Breast epithelium (tissue), 3 donors: Measurements from ENCODE around the gene ABI3BP.

Experiments
- POLR2A ChIP-seq: fragments of 450-650 bp; IDR thresholded peaks from one replicate; pipeline ENCODE4 v1.6.1; 2016; ENCODE audit warnings: antibody characterized with exemption, mild to moderate bottlenecking, moderate library complexity
- POLR2AphosphoS5 ChIP-seq, 3 donors: sonication (generic); formaldehyde crosslinking; IDR thresholded peaks; one replicate each; pipeline ENCODE4 v1.6.1; 2017; ENCODE audit warnings: antibody characterized with exemption in 3 of 3
- TF ChIP-seq, protein P1 (sequence below), 3 donors: fragments of 450-650 bp; IDR thresholded peaks; one replicate each; pipeline ENCODE4 v1.5.1; 2016 to 2017; ENCODE audit warnings: antibody characterized with exemption in 3 of 3, mild to moderate bottlenecking in 3 of 3, moderate library complexity in 3 of 3

DNA sequence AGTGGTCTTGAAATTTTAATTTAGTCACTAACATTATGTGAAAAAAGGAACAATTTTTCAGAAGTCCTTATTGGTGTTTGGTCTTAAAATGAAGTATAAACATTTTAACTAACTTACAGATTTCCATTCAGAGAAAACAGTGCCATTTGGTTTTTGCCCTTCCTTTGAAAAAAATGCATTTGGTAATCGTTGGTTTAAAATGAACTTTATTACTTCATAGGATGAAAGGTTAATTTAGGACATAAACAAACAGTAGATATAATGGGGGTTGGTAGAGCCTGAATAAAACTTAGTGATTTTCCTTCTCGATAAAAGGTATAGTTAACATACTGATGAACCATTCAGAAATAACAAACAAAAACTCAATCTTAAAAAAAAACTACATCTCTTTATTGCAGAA is 244.3 kb downstream of the ABI3BP start:
- TF ChIP-seq, protein P1, sequence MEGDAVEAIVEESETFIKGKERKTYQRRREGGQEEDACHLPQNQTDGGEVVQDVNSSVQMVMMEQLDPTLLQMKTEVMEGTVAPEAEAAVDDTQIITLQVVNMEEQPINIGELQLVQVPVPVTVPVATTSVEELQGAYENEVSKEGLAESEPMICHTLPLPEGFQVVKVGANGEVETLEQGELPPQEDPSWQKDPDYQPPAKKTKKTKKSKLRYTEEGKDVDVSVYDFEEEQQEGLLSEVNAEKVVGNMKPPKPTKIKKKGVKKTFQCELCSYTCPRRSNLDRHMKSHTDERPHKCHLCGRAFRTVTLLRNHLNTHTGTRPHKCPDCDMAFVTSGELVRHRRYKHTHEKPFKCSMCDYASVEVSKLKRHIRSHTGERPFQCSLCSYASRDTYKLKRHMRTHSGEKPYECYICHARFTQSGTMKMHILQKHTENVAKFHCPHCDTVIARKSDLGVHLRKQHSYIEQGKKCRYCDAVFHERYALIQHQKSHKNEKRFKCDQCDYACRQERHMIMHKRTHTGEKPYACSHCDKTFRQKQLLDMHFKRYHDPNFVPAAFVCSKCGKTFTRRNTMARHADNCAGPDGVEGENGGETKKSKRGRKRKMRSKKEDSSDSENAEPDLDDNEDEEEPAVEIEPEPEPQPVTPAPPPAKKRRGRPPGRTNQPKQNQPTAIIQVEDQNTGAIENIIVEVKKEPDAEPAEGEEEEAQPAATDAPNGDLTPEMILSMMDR (IDR thresholded peaks at IDR 0.05): no peak
- TF ChIP-seq POLR2AphosphoS5 (IDR thresholded peaks at IDR 0.05): no peak
- TF ChIP-seq POLR2A: no peak
